ENCODE measurements around the gene SUCLG2. TPM values are rescaled to one million over a fixed set of nuclear protein-coding genes. Genes with fewer than 3 reads are reported as not detected.

Gene SUCLG2
- total and polyA plus RNA-seq, 9 of the 15 experiments (the other 6 are each of a cell fraction or from before 2014, with no cell fraction given) = 10.1 to 41.4 (median 29.0) TPM

- no peak for DNase-seq (ENCODE audit: extremely low read depth in 1 of 4, low spot score in 3 of 4)
- Histone ChIP-seq H3K4me1 (replicated peaks in 1 of 2; ENCODE audit: control insufficient read depth in 2 of 2, insufficient read depth in 2 of 2, low read length in 2 of 2) (no peaks in the 10 kb centered on the region), H3K79me2 (ENCODE audit: control insufficient read depth, insufficient read depth, low read length) (no peaks in the 10 kb centered on the region), H4K20me1 (replicated peaks; ENCODE audit: control insufficient read depth, insufficient read depth, low read length) (no peaks in the 10 kb centered on the region), H3K27ac (ENCODE audit: extremely low read depth, low read depth, low read length) (no peak overlapping the region), H3K9me3 (replicated peaks; ENCODE audit: control insufficient read depth, insufficient read depth, low read depth, low read length) (no peaks in the 10 kb centered on the region), H2AFZ (ENCODE audit: low read depth, low read length) (no peak overlapping the region), H3K9me1 (ENCODE audit: control insufficient read depth, insufficient read depth, low read length) (no peaks in the 10 kb centered on the region), H3K27me3 (ENCODE audit: control insufficient read depth in 2 of 2, insufficient read depth in 2 of 2, low read length in 2 of 2) (no peaks in the 10 kb centered on the region), H3K4me3 (no peak overlapping the region), H3K36me3 (ENCODE audit: control insufficient read depth, insufficient read depth, low read length) (peaks cover 38% of the 10 kb centered on the region; the same call in 1 of the 3 replicates), H3K9ac (ENCODE audit: insufficient read depth in 1 of 2, low read depth in 2 of 2, low read length in 2 of 2) (no peak overlapping the region), H3K4me2 (ENCODE audit: insufficient read depth, low read length) (no peak overlapping the region)
- no TSS peak for BruUV-seq (replicated peaks)
- intact Hi-C loops (cut with micrococcal nuclease) = no loop called here
- FAIRE-seq = no peak
- ATAC-seq = no peak
- CTCF ChIA-PET (ENCODE audit: low intra/inter-chr PET ratio) = no interaction called here
- in situ Hi-C loops (cut with MboI) = no loop called here
- no peak for TF ChIP-seq DNMT1 (IDR thresholded peaks at IDR 0.05)
- TF ChIP-seq NEUROD1 (IDR thresholded peaks at IDR 0.05; ENCODE audit: borderline replicate concordance, low read depth, low read length, partially characterized antibody) = no peak
- TF ChIP-seq HNRNPLL (IDR thresholded peaks at IDR 0.05; ENCODE audit: low read depth, low read length, poor library complexity, severe bottlenecking) = no peak
- no peak for TF ChIP-seq ZNF75A (CRISPR knock-in tag; IDR thresholded peaks at IDR 0.05)
- TF ChIP-seq GABPB1 (CRISPR knock-in tag; IDR thresholded peaks at IDR 0.05) = no peak
- TF ChIP-seq RBM34 (IDR thresholded peaks at IDR 0.05; ENCODE audit: borderline replicate concordance, insufficient read depth, low read length) = no peak
- POLR2A ChIA-PET = interaction anchor here (0.8 kb wide), 1 partner anchor 9 kb away, joined by 5 read pairs; no protein-coding TSS in a partner anchor
Measured at GRCh38 chr3:67609709-67610108, 44.7 kb downstream of the SUCLG2 start.

- WGBS (ENCODE audit: insufficient coverage, low coverage, missing lambda C conversion rate) = 93% methylated on average over 1 of the region's 2 CpGs
- ATAC-seq (no peak), FAIRE-seq (no peak), DNase-seq (ENCODE audit: extremely low read depth in 1 of 4, low spot score in 3 of 4) (no peak)
- intact Hi-C loops (cut with micrococcal nuclease) (no loop called here), in situ Hi-C loops (cut with MboI) (no loop called here)
- Histone ChIP-seq H3K4me1 (replicated peaks in 1 of 2; ENCODE audit: control insufficient read depth in 2 of 2, insufficient read depth in 2 of 2, low read length in 2 of 2) (no peaks in the 10 kb centered on the region), H4K20me1 (replicated peaks; ENCODE audit: control insufficient read depth, insufficient read depth, low read length) (no peaks in the 10 kb centered on the region), H3K79me2 (ENCODE audit: control insufficient read depth, insufficient read depth, low read length) (no peaks in the 10 kb centered on the region), H2AFZ (ENCODE audit: low read depth, low read length) (no peak overlapping the region), H3K9me3 (replicated peaks; ENCODE audit: control insufficient read depth, insufficient read depth, low read depth, low read length) (no peaks in the 10 kb centered on the region), H3K4me3 (no peak overlapping the region), H3K36me3 (ENCODE audit: control insufficient read depth, insufficient read depth, low read length) (peaks cover 46% of the 10 kb centered on the region; the same call in 1 of the 3 replicates), H3K27ac (ENCODE audit: extremely low read depth, low read depth, low read length) (no peak overlapping the region), H3K4me2 (ENCODE audit: insufficient read depth, low read length) (no peak overlapping the region), H3K9me1 (ENCODE audit: control insufficient read depth, insufficient read depth, low read length) (no peaks in the 10 kb centered on the region), H3K27me3 (ENCODE audit: control insufficient read depth in 2 of 2, insufficient read depth in 2 of 2, low read length in 2 of 2) (no peaks in the 10 kb centered on the region), H3K9ac (ENCODE audit: insufficient read depth in 1 of 2, low read depth in 2 of 2, low read length in 2 of 2) (no peak overlapping the region)
- CTCF ChIA-PET (ENCODE audit: low intra/inter-chr PET ratio) = no interaction called here
- POLR2A ChIA-PET = no interaction called here
- no TSS peak for BruUV-seq (replicated peaks)
- TF ChIP-seq ZBED1 (IDR thresholded peaks at IDR 0.05) = no peak
- TF ChIP-seq ZNF780A (CRISPR knock-in tag; IDR thresholded peaks at IDR 0.05) = no peak
- no peak for TF ChIP-seq ARID4B (CRISPR knock-in tag; IDR thresholded peaks at IDR 0.05)
- TF ChIP-seq CBX1 (IDR thresholded peaks at IDR 0.05; ENCODE audit: low read depth) = no peak
- no peak for TF ChIP-seq FOXO4 (CRISPR knock-in tag; IDR thresholded peaks at IDR 0.05)
- TF ChIP-seq XRCC3 (IDR thresholded peaks at IDR 0.05) = no peak
- TF ChIP-seq ZNF766 (CRISPR knock-in tag; conservative IDR thresholded peaks at IDR 0.05) = no peak
Measured at GRCh38 chr3:67608034-67608433, 46.4 kb downstream of the SUCLG2 start.

Data from K562 (cell line).